GM21576 (cell line): ENCODE measurements around the gene FHAD1.
A peak's percentile ranks its signal among the peaks of the same experiment; 100 is the strongest.
"Not testable (repeated sequence)": the region's sequence is repeated elsewhere in the genome, so short reads cannot be mapped to it uniquely, and the experiment has no call there.

Experiments
- ATAC-seq: cut with Tn5 transposase; IDR thresholded peaks from one replicate; pipeline ENCODE4 v1.9.1; 2021; ENCODE audit warnings: mild to moderate bottlenecking, moderate library complexity; ENCODE audit not compliant: unreplicated experiment

Gene FHAD1

DNA sequence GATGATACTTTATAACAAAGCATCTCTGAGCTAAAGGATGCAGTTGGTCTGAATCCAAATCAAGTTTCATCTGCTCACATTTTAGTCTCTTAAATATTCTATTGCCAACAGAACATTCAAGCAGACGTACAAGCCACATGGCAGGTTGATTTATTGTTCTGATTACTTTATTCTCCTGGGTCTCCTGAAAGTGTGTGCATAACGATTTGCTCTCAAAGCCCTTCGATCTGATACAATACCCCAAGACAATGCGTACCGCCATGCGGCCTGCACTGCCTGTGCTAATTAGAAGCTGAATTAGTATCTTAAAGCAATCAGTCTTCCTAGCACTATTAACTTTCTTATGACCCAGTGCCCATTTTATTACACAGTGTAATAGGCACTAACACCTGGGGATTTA lies 56.9 kb downstream of the FHAD1 start:
- no peak for ATAC-seq

DNA sequence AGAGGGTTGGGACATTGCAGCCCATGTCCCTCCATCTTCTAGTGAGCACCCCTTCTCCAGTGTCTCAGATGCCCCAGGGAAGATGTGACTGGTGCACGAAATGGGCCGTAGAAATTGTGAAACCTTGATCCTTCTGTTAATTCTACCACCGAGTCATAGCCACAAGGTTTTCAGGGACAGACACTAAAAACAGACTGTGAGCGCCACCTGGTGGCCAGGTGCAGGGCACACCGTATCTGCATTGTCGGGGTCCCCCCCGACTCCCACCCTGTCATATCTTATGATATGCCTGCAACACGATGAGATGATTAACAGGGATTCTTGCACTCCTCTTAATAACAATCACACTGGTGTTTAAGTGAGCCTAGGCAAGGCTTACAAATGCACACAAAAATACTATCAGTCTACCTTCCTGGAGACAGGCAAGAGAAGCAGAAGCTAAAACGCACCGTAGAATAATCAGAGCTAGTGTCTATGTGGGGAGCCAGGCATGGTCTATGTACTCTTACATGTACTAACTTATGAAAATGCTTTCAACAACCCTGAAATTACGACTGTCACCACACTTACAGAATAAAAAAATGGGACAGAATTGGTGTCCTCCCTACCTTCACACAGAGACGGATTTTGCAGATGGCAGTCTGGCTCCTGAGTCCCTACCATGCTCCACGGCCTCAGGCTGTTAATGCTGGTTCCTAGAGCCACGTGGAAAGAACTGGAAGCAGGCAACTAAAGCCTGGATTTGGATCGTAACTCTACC lies 57.9 kb downstream of the FHAD1 start:
- no peak for ATAC-seq

- no peak for ATAC-seq
Observed at GRCh38 chr1:15305468-15305770, 58.4 kb downstream of the FHAD1 start.

DNA sequence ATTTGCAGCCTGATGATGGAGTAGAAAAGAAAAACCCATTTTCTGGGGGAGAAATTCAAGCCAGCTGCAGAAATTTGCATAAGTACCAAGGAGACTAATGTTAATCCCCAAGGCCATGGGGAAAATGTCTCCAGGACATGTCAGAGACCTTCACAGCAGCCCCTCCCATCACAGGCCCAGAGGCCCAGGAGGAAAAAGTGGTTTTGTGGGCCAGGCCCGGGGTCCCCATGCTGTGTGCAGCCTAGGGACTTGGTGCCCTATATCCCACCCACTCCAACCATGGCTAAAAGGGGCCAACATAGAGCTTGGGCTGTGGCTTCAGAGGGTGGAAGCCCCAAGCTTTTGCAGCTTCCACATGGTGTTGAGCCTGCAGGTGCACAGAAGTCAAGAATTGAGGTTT lies 59.3 kb downstream of the FHAD1 start:
- not testable (repeated sequence) for ATAC-seq

DNA sequence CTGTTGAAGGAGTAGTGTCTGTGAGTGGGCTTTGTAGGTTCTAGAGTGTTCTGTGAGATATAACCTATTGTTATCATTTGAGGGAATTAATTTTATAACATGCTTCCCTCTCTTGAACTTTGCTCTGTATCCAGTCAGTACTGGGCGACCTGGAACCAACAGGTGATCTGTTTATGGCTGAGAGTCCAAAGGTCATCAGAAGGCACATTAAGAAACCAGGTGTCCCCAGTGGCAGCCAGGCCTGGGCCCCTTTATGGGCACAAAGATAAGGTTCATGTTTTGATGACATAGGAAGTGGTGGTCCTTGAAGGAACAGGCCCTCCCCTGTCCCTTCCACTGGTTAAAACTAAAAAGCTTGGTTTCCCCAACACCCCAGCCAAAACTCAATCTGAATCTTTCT lies 61.1 kb downstream of the FHAD1 start:
- ATAC-seq, result no peak

DNA sequence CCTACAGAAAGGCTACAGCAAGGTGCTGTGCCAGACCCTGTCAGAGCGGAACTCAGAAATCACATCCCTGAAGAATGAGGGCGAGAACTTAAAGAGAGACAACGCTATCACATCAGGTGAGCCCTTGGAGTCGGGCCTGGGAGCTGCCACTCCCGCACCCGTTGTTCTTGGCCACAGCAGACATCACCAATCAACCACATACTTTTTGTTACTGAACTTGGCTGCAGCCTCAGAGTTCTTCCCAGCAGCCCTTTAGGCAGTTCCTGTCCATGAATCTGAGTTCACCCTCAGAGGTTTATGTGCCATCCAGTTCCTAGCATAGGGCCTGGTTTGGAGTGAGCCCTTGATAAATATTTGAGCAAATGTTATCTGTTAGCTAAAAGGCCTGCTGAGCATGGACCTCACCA lies 61.6 kb downstream of the FHAD1 start:
- ATAC-seq, result no peak

- ATAC-seq, result no peak
Observed at GRCh38 chr1:15309687-15310086, 62.7 kb downstream of the FHAD1 start.

DNA sequence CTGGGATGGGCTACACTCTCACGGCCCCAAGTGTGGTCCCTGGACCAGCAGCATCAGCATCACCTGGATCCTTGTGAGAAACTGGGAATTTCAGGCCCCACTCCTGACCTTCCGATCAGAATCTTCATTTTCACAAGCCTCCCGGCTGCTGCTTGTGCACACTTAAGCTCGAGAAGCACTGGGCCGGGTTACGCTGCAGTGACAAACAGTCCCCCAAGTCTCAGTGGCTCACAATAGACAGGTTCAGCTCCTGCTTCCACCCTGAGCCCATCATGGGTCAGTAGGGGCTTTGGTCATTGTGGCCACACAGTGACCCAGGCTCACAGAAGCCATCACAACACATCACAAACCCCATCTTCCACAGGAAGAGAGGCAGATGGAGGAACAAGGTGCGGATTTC lies 63.5 kb downstream of the FHAD1 start:
- no peak for ATAC-seq

DNA sequence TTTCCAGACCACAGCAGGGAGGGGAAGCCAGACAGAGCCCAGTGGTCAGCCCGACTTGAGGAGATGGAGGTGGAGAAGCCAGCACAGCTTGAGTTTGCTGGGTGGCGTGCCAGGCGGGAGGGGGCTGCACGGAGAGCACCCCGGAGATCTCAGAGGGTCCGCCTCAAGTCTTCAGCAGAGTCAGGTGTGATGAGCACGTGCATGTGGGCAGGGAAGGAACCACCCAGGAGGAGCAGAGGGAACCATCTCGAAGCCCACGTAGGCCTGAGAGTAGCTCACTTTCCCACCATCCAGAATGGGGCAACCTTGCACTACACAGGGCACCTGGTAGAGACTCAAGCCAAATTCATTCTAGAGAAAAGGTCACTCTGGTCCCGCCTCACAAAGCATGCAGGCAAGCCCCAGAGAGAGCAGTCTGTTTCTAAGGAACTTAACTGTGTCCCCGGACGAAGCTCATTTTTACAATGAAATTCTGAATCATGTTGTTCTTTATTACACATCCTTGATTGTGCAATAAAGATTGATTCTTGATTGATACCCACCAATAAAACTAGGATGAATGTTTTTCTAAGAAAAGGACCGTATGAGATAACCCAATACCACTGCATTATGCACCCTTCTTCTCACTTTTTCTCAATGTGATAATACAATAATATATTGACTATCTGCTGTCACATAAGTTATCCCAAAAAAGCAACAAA lies 64.2 kb downstream of the FHAD1 start:
- no peak for ATAC-seq

- ATAC-seq, result no peak
Observed at GRCh38 chr1:15311880-15312279, 64.9 kb downstream of the FHAD1 start.

DNA sequence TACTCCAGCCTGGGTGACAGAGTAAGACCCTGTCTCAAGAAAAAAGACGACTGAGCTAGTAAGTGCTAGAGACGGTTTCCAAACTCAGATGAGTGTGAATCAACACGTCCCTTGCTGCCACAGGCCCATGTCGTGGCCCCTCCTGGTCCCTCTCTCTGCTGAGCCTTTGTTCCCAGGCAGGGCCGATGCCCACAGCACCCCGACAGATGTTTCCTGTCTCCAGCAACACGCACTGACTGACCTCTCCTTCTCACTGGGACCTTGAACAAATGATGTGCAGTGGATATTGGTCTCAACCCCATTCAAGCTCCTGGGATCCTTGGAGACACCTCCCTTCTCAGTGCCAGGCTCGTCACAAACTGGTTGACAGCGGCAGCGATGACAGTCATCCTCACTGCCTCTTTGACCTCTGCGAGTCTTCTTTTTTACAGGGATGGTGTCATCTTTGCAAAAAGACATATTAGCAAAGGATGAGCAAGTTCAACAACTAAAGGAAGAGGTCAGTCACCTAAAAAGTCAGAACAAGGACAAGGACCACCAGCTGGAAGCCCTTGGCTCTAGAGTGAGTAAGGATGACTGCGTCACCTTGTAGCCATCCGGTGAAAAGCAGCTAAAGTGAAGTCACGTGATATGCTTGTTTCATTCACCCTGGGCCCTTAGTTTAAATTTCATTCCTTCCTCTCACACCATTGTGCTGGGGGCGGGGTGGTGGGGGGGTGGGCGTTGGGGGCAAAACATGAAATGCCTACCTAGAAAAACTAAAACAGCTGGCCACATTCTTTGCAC lies 65.8 kb downstream of the FHAD1 start:
- no peak for ATAC-seq

- ATAC-seq, result no peak
Observed at GRCh38 chr1:15314328-15315281, 67.6 kb downstream of the FHAD1 start.

DNA sequence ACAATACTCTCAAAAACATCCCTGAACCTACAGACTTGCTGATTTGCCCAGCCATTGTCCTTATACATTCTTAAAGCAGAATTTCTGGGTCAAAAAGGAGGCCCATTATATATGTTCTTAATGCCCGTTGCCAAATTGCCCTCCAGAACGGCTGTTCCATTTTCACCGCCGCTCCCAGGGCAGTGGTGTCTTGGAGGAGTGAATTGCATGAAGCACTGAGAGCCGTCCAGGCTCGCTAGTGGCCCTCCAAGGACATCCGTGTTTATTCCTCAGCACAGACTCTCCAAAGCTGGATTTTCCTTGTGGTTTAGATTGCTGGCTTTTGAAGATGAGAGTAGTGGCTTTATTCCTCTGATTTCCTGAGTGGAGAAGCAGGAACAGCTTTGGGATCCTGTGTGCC lies 68.8 kb downstream of the FHAD1 start:
- ATAC-seq, result no peak

DNA sequence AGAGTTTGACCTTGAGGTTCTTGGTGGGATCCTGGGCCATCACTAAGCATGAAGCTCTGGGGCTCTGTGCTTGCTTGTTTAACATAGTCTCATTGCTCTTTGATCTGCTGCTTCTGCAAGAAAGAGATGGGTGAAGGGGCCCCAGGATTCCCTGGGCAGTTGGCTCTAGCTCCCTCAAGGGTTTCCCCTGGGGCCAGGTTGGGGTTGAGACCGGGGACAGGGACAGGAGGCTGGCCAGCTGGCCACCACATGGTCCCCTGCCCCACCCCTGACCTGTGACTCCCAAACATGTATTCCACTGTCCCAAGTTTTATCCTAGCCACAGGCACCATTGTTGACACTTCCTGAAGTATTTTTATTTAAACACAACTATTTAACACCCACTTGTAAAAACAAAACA lies 69.5 kb downstream of the FHAD1 start:
- no peak for ATAC-seq

- no peak for ATAC-seq
Observed at GRCh38 chr1:15320267-15320666, 73.2 kb downstream of the FHAD1 start.

DNA sequence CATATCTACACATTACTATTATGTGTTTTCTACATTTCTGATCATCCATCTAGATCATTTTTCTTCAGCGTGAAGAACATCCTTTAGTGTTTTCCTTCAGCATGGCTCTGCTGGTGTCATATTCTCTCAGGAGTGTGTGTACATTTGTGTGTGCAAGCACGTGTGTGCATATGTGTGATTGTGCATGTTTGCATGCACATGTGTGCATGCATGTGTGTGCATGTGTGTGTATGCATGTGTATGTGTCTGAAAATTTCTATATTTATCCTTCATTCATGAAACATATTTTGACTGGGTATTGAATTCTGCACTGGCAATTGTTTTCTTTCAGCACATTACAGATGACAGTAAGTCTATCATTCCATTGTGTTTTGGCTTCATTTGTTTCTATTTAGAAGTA lies 74.6 kb downstream of the FHAD1 start:
- ATAC-seq, result no peak

GRCh38 chr1:15322648-15323350 lies 75.8 kb downstream of the FHAD1 start:
- no peak for ATAC-seq

DNA sequence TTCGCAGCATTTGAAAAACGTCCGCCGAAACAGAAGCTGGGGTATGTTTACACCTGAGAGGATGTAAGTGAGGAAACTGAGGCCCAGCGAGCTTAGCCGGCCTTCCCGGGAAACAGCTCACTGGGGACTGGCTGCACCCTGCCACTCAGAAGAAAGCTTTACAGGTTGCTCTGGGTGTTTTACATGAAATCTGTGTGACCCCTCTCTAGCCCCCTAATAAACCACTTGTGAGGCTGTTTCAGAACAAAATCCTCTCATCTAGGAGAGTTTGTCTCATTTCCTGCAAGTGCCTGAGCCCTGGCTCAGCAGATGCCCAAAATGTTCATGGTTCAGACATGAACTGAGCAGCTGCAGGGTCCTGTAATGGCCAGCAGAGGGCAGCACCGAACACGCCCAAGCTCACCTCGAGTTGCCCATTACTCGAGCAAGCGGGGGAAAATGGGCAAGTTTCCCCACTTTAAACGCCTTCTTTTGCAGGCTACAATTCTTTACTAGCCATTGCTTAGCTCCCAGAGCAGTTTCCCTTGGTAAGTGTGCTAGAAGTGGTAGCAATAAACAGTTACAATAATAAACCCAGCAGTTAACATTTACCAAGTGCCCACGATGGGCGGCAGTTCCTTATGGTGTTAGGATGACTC lies 76.4 kb downstream of the FHAD1 start:
- ATAC-seq, result peak; percentile 52

DNA sequence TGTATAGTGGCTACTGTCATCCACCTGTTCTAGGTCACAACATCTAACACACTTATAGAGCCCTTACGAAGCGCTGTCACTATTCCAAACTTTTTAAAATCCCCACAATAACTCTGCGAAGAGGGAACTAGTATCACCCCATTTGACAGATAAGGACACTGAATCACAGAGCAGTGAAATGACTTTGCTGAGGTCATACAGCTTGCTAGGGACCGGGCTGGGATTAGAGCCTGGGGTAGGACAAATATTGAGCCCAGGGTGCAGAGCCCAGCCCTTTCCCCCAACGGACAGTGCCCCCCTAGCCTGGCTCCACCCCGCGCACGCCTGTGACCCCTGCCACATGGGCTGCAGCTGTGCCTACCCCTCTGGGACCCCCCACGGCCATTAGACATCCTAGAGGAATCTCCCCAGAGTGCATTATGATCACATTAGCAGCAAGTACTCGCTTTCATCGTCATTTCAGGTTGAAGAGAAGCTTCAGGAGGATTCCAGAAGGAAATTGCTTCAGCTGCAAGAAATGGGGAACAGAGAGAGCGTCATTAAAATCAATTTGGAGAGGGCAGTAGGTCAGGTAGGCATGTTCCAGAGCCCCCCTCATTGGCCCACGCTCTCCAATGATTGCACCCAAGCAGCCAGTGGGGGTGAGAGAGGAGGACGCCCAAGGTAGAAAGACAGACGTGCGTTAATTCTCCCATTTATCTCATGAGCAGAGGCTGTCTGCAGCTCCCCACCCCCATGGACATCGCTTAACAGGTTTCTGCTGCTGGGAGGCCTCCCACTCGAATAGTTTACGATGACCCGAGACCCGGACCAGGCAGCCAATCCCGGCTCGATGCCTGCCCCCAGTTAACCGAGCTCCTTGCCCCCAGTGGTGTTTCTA lies 77.2 kb downstream of the FHAD1 start:
- ATAC-seq, result no peak
